ENCODE results near the gene PLAC8L1. TPM values are rescaled to one million over a fixed set of nuclear protein-coding genes. Genes with fewer than 3 reads are reported as not detected.

PLAC8L1 gene
- total RNA-seq, 1 experiment from 2014 or later: 1.4 TPM

- no peaks in the 10 kb centered on the region for H3K4me1 Mint-ChIP-seq (ENCODE audit: low read depth, unreplicated experiment)
- no peaks in the 10 kb centered on the region for H3K9me3 Mint-ChIP-seq (ENCODE audit: low read depth, unreplicated experiment)
- no peak for DNase-seq
- no peak overlapping the region for H3K27ac Mint-ChIP-seq (ENCODE audit: unreplicated experiment)
- peaks cover 8% of the 10 kb centered on the region for H3K36me3 Mint-ChIP-seq (ENCODE audit: insufficient read depth, unreplicated experiment)
- no peak for TF ChIP-seq CTCF (IDR thresholded peaks at IDR 0.05; ENCODE audit: unreplicated experiment)
- no peak overlapping the region for H3K4me3 Mint-ChIP-seq (ENCODE audit: low read depth, unreplicated experiment)
- BruUV-seq (replicated peaks): no TSS peak
- intact Hi-C loops (cut with micrococcal nuclease; ENCODE audit: unreplicated experiment): no loop called here
- H3K27me3 Mint-ChIP-seq (ENCODE audit: unreplicated experiment): no peaks in the 10 kb centered on the region
- CTCF ChIA-PET: interaction anchor here (0.7 kb wide), 1 partner anchor 1313 kb away, joined by 5 read pairs; no protein-coding TSS in a partner anchor
These were observed 13.5 kb downstream of the PLAC8L1 start for GRCh38 chr5:146091881-146092280.

GRCh38 chr5:146089287-146089686 is 16.1 kb downstream of the PLAC8L1 start:
- Mint-ChIP-seq H3K27ac (ENCODE audit: unreplicated experiment) (no peak overlapping the region), H3K4me3 (ENCODE audit: low read depth, unreplicated experiment) (no peak overlapping the region), H3K9me3 (ENCODE audit: low read depth, unreplicated experiment) (no peaks in the 10 kb centered on the region), H3K36me3 (ENCODE audit: insufficient read depth, unreplicated experiment) (peaks cover 3% of the 10 kb centered on the region), H3K4me1 (ENCODE audit: low read depth, unreplicated experiment) (no peaks in the 10 kb centered on the region), H3K27me3 (ENCODE audit: unreplicated experiment) (no peaks in the 10 kb centered on the region)
- CTCF ChIA-PET: no interaction called here
- no peak for TF ChIP-seq CTCF (IDR thresholded peaks at IDR 0.05; ENCODE audit: unreplicated experiment)
- intact Hi-C loops (cut with micrococcal nuclease; ENCODE audit: unreplicated experiment): no loop called here
- no peak for DNase-seq
- BruUV-seq (replicated peaks): no TSS peak

GRCh38 chr5:146088098-146088497 is 17.3 kb downstream of the PLAC8L1 start:
- no peak for DNase-seq
- no peaks in the 10 kb centered on the region for H3K27me3 Mint-ChIP-seq (ENCODE audit: unreplicated experiment)
- no peaks in the 10 kb centered on the region for H3K4me1 Mint-ChIP-seq (ENCODE audit: low read depth, unreplicated experiment)
- no peak for TF ChIP-seq CTCF (IDR thresholded peaks at IDR 0.05; ENCODE audit: unreplicated experiment)
- H3K27ac Mint-ChIP-seq (ENCODE audit: unreplicated experiment): no peak overlapping the region
- H3K4me3 Mint-ChIP-seq (ENCODE audit: low read depth, unreplicated experiment): no peak overlapping the region
- H3K36me3 Mint-ChIP-seq (ENCODE audit: insufficient read depth, unreplicated experiment): peaks cover 3% of the 10 kb centered on the region
- intact Hi-C loops (cut with micrococcal nuclease; ENCODE audit: unreplicated experiment): no loop called here
- BruUV-seq (replicated peaks): no TSS peak
- no peaks in the 10 kb centered on the region for H3K9me3 Mint-ChIP-seq (ENCODE audit: low read depth, unreplicated experiment)
- CTCF ChIA-PET: no interaction called here

- Mint-ChIP-seq H3K9me3 (ENCODE audit: low read depth, unreplicated experiment) (no peaks in the 10 kb centered on the region), H3K36me3 (ENCODE audit: insufficient read depth, unreplicated experiment) (no peaks in the 10 kb centered on the region), H3K4me3 (ENCODE audit: low read depth, unreplicated experiment) (no peak overlapping the region), H3K27me3 (ENCODE audit: unreplicated experiment) (no peaks in the 10 kb centered on the region), H3K4me1 (ENCODE audit: low read depth, unreplicated experiment) (no peaks in the 10 kb centered on the region), H3K27ac (ENCODE audit: unreplicated experiment) (no peak overlapping the region)
- BruUV-seq (replicated peaks): no TSS peak
- DNase-seq: no peak
- CTCF ChIA-PET: no interaction called here
- intact Hi-C loops (cut with micrococcal nuclease; ENCODE audit: unreplicated experiment): no loop called here
- TF ChIP-seq CTCF (IDR thresholded peaks at IDR 0.05; ENCODE audit: unreplicated experiment): no peak
These were observed 21.0 kb downstream of the PLAC8L1 start for GRCh38 chr5:146084376-146084775.
